Measurements from ENCODE around the gene TXNRD2. TPM values are rescaled to one million over a fixed set of nuclear protein-coding genes. Genes with fewer than 3 reads are reported as not detected.

The TXNRD2 gene
- total RNA-seq, 2 experiments from 2014 or later, result 24.7 to 28.9 TPM

DNA sequence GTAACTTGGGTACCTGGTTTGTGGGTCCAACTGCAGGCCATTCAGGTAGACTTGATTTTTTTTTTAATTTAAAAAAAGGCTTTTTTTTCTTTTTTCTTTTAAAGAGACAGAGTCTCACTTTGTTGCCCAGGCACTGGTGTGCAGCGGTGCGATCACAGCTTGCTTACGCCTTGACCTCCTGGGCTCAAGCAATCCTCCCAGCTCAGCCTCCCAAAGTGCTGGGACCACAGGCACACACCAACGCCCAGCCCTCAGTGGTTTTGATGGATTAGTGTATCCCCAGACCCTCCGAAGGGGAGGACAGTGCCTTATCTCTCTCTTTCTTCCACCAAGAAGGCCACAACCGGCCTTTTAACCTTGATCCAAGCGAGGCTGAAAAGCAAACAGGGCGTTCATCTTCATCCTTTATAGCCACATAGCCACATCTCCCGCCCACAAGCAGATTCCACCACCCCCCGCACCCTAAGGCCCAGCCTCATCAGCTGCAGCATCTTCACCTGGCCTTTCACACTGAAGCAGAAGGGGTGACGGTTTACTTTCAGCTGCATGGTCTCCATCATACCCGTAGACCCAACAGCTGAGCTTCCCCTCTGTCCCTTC lies 17.6 kb downstream of the TXNRD2 start:
- Histone ChIP-seq H3K79me2 (ENCODE audit: insufficient read depth, low read depth, low read length) (no peaks in the 10 kb centered on the region), H3K4me2 (ENCODE audit: low read length) (no peak overlapping the region), H3K4me3 (ENCODE audit: low read depth, low read length, poor library complexity, severe bottlenecking) (no peak overlapping the region), H3K27ac (ENCODE audit: low read depth, low read length, poor library complexity, severe bottlenecking) (no peak overlapping the region), H3K9me2 (ENCODE audit: insufficient read depth, low read length) (no peaks in the 10 kb centered on the region), H2AFZ (ENCODE audit: low read length) (no peak overlapping the region), H4K20me1 (ENCODE audit: insufficient read depth, low read length) (no peaks in the 10 kb centered on the region), H3K4me1 (ENCODE audit: insufficient read depth, low read length, poor library complexity, severe bottlenecking) (no peaks in the 10 kb centered on the region), H3K9me3 (ENCODE audit: low read length) (no peaks in the 10 kb centered on the region), H3K36me3 (ENCODE audit: insufficient read depth, low read length) (no peaks in the 10 kb centered on the region)
- ChIA-PET CTCF (ENCODE audit: unreplicated experiment) (no interaction called here), POLR2A (no interaction called here)
- no peak for DNase-seq (ENCODE audit: low spot score)
- no TSS peak for BruUV-seq (replicated peaks)
- intact Hi-C loops (cut with micrococcal nuclease; ENCODE audit: unreplicated experiment), result no loop called here
- TF ChIP-seq, protein P1, sequence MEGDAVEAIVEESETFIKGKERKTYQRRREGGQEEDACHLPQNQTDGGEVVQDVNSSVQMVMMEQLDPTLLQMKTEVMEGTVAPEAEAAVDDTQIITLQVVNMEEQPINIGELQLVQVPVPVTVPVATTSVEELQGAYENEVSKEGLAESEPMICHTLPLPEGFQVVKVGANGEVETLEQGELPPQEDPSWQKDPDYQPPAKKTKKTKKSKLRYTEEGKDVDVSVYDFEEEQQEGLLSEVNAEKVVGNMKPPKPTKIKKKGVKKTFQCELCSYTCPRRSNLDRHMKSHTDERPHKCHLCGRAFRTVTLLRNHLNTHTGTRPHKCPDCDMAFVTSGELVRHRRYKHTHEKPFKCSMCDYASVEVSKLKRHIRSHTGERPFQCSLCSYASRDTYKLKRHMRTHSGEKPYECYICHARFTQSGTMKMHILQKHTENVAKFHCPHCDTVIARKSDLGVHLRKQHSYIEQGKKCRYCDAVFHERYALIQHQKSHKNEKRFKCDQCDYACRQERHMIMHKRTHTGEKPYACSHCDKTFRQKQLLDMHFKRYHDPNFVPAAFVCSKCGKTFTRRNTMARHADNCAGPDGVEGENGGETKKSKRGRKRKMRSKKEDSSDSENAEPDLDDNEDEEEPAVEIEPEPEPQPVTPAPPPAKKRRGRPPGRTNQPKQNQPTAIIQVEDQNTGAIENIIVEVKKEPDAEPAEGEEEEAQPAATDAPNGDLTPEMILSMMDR (conservative IDR thresholded peaks at IDR 0.05; ENCODE audit: low read length), result no peak
- no peak for TF ChIP-seq EZH2phosphoT487 (IDR thresholded peaks at IDR 0.05; ENCODE audit: borderline replicate concordance, low read depth, low read length)

DNA sequence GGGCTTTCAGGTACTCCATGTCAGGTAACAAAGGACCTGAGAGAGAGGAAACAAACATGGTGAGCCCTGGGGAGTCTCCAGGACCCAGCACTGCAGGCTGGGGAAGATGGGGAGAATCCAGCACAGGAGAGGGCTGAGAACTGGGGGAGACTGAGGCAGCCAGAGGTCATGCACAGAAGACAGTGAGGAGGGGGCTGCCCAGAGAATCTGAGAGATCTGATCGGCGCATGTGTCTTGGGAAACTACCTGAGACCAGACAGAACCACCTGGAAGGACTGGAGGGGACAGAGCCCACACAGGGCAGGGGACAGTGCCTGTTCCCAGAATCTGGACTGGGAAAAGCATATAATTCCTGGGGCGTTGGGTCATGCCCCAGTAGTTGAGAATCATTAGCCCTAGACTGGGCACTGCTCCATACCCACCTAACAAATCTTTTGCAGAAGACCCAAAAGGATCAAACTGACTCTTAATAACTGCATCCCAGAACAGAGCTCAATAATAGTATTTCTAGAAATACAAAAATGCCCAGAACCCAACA lies 20.0 kb downstream of the TXNRD2 start:
- H3K79me2 ChIP-seq (ENCODE audit: insufficient read depth, low read depth, low read length), result no peaks in the 10 kb centered on the region

More for the DNA sequence above, 20.0 kb downstream of the TXNRD2 start:
- Histone ChIP-seq H3K4me1 (ENCODE audit: insufficient read depth, low read length, poor library complexity, severe bottlenecking) (peaks cover 4% of the 10 kb centered on the region), H2AFZ (ENCODE audit: low read length) (no peak overlapping the region), H3K27ac (ENCODE audit: low read depth, low read length, poor library complexity, severe bottlenecking) (no peak overlapping the region), H3K4me3 (ENCODE audit: low read depth, low read length, poor library complexity, severe bottlenecking) (no peak overlapping the region), H3K9me3 (ENCODE audit: low read length) (no peaks in the 10 kb centered on the region), H3K9me2 (ENCODE audit: insufficient read depth, low read length) (no peaks in the 10 kb centered on the region), H3K36me3 (ENCODE audit: insufficient read depth, low read length) (no peaks in the 10 kb centered on the region), H4K20me1 (ENCODE audit: insufficient read depth, low read length) (no peaks in the 10 kb centered on the region), H3K4me2 (ENCODE audit: low read length) (no peak overlapping the region)
- CTCF ChIA-PET (ENCODE audit: unreplicated experiment), result no interaction called here
- BruUV-seq (replicated peaks), result no TSS peak
- TF ChIP-seq, protein P1 (conservative IDR thresholded peaks at IDR 0.05; ENCODE audit: low read length), result no peak
- TF ChIP-seq EZH2phosphoT487 (IDR thresholded peaks at IDR 0.05; ENCODE audit: borderline replicate concordance, low read depth, low read length), result no peak
- intact Hi-C loops (cut with micrococcal nuclease; ENCODE audit: unreplicated experiment), result no loop called here
- no peak for DNase-seq (ENCODE audit: low spot score)
- POLR2A ChIA-PET, result no interaction called here

All from OCI-LY7 (cell line).